HG03565 (cell line): ENCODE measurements around the gene EIF5A2.
"Not testable (repeated sequence)": the region's sequence is repeated elsewhere in the genome, so short reads cannot be mapped to it uniquely, and the experiment has no call there.

ENCODE experiments used
- ATAC-seq: cut with Tn5 transposase; IDR thresholded peaks from one replicate; pipeline ENCODE4 v1.9.1; 2021; ENCODE audit warnings: mild to moderate bottlenecking, moderate library complexity; ENCODE audit not compliant: unreplicated experiment

The EIF5A2 gene

DNA sequence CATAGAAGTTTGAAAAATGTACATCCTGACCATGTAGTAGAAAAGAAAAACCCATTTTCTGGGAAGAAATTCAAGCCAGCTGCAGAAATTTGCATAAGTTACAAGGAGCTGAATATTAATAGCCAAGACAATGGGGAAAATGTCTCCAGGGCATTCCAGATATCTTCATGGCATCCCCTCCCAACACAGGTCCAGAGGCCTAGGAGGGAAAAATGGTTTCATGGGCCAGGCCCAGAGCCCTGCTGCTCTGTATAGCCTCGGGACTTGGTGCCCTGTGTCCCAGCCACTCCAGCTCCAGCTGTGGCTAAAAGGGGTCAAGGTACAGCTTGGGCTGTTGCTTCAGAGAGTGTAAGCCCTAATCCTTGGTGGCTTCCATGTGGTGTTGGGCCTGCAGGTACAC lies 11.2 kb downstream of the EIF5A2 start:
- ATAC-seq, result not testable (repeated sequence)

DNA sequence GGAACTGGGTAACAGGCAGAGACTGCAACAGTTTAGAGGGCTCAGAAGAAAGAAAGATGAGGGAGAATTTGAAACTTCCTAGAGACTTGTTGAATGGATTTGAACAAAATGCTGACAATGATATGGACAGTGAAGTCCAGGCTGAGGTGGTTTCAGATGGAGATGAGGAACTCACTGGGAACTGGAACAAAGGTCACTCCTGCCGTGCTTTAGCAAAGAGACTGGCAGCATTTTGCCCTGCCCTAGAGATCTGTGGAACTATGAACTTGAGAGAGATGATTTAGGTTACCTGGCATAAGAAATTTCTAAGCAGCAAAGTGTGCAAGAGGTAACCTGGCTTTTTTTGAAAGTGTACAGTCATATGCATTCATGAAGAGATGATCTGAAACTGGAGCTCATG lies 11.7 kb downstream of the EIF5A2 start:
- ATAC-seq, result no peak

DNA sequence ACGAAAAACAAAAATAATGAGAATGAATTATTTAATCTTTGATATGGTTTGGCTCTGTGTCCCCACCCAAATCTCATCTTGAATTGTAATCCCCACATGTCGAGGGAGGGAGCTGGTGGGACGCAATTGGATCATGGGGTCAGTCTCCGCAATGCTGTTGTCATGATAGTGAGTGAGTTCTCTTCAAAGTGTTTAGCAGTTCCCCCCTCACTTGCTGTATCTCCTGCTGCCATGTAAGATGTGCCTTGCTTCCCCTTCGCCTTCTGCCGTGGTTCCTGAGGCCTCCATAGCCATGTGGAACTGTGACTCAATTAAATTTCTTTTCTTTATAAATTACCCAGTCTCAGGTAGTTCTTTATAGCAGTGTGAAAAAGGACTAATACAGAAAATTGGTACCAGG lies 12.1 kb downstream of the EIF5A2 start:
- ATAC-seq, result not testable (repeated sequence)

DNA sequence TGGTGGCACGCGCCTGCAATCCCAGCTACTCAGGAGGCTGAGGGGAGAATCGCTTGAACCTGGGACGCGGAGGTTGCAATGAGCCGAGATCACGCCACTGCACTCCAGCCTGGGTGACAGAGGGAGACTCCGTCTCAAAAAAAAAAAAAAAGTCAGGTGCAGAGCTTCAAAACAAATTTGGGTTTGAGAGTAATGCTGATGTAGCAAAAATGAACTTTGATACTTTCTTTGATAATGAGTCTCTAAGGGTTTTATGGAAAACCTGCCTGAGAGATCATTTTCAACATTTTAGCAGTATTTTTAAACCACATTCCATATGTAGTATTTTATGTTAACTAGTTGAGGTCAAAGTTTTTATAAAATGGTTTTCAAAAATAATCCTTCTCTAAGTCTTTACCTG lies 14.5 kb downstream of the EIF5A2 start:
- no peak for ATAC-seq

DNA sequence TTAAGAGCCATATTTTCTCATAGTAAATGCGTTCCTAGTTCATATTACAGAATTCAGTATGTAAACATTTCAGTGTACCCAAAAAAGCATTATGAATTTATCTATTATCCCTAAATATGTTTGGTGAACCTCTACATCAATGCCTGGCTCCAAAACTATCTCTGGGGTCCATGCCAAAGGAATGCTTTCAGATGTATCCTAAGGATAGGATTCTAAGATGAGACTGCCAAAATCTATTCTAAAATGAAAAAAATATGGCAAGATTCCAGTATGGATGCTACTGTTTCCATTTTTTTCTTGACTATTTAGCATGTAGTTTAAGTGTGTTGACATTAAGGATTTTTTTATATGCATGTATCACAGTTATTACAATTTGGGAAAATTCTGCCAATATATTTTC lies 18.8 kb downstream of the EIF5A2 start:
- no peak for ATAC-seq

DNA sequence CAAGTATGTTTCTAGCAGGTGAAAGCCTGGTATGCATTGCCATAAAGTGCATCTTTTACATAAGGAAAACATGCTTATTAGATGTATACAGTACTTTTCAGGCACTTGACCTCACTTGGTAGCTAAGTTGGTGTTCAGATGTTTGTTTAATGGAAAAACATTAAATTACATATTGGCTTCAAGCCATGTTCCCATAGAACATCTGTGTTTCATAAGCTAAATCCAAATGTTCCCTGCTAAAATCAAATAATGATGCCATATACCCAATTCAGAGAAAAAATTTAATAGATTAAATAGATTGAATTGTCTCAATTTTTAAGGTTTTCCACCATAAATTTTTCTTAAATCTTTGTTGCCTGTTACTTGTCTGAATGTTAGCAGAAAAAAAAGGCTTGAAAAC lies 19.3 kb downstream of the EIF5A2 start:
- ATAC-seq, result no peak

DNA sequence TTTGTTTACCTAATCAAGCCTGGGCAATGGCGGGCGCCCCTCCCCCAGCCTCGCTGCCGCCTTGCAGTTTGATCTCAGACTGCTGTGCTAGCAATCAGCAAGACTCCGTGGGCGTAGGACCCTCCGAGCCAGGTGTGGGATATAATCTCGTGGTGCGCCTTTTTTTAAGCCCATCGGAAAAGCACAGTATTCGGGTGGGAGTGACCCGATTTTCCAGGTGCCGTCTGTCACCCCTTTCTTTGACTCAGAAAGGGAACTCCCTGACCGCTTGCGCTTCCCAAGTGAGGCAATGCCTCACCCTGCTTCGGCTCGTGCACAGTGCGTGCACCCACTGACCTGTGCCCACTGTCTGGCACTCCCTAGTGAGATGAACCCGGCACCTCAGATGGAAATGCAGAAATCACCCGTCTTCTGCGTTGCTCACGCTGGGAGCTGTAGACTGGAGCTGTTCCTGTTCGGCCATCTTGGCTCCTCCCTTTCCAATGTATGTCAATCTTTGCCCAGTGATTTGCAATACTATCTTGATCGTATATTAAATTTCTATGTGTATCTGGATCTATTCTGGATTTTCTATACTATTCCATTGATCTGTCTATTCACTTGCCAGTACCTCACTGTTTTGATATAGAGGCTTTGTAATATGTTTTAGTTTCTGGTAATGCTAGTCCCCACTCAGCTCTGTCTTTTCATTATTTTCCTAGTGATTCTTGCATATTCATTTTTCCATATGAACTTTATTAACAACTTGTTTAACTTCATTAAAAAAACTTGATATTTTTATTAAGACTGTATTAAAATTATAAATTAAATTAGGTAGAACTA lies 24.1 kb downstream of the EIF5A2 start:
- ATAC-seq, result not testable (repeated sequence)

DNA sequence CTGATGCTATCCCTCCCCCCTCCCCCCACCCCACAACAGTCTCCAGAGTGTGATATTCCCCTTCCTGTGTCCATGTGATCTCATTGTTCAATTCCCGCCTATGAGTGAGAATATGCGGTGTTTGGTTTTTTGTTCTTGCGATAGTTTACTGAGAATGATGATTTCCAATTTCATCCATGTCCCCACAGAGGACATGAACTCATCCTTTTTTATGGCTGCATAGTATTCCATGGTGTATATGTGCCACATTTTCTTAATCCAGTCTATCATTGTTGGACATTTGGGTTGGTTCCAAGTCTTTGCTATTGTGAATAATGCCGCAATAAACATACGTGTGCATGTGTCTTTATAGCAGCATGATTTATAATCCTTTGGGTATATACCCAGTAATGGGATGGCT lies 29.7 kb downstream of the EIF5A2 start:
- not testable (repeated sequence) for ATAC-seq

DNA sequence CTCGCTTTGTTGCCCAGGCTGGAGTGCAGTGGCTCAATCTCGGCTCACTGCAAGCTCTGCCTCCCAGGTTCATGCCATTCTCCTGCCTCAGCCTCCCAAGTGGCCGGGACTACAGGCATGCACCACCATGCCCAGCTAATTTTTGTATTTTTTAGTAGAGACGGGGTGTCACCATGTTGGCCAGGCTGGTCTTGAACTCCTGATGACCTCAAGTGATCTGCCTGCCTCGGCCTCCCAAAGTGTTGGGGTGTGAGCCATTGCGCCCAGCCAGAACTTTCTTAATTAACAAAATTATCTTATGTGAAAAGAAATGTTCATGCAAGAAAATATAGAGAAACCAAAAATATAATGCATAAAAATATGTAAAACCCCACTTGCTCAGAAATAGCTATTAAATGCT lies 31.1 kb downstream of the EIF5A2 start:
- not testable (repeated sequence) for ATAC-seq

DNA sequence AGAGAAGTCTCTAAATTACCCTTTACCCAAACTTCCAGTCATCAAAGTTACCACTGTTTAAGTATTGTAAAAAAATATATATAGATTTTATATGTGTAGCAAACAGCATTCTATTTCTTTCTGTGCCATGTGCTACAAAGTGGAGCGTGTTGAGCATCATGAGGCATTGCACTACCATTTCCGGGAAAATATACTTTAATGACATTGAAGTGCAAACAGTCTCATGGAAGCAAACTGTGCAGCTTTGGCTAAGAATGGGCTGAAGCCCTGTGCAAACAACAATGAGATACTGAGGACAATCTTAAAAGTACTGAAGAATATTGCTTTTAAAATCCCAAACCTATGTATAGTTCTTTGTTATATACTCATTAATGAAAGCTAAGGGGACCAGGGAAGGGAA lies 31.9 kb downstream of the EIF5A2 start:
- ATAC-seq, result no peak

DNA sequence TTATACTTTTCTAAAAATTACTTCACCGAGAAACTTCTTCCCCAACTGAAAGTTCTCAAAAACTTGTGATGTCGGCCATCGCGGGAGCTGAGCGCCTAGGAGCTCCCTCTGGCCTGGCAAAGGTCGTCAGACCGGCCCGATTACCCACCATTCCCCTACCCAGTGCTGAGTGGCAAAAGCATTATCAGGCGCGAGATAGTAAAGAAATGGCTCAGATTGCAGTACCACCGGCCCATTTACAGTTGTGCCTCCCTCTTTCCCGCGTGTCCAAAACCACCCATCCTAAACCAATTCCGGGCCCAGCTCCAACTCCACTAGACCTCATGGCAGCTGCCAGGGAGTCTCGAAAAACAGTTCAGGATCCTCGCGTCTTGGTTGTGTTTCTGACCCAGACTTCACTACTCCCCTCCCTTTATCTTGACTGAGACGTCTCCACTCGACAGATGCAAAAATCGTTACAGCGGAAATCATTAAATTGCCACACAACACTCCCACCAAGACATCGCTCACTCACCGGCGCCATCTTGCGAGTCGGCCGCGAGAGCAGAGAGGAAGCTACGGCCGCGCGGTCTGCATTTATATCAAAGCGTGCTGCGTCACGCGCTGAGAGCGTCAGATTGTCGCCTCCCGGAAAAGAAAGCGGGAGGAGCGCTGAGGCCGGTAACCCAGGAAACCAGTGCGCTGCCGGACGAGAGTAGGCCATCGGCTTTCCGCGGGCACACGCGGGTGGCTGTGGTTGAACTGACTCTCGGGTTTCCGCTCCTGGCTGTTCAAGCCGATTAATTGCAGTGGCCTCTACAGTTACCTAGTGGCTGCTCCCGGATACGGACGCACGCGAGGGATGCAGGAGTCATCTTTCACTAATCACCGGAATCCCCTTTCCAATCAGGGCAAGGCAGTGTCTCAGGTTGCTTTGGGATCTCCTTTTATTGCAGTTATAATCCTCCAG lies 38.5 kb downstream of the EIF5A2 start, which contains the start of gene RPL22L1:
Gene RPL22L1 (minus strand): TSS at position 551 of the 949 bp plus-strand sequence. CDS start 28 bp downstream, at position 523.
- ATAC-seq, result peak; percentile 94

DNA sequence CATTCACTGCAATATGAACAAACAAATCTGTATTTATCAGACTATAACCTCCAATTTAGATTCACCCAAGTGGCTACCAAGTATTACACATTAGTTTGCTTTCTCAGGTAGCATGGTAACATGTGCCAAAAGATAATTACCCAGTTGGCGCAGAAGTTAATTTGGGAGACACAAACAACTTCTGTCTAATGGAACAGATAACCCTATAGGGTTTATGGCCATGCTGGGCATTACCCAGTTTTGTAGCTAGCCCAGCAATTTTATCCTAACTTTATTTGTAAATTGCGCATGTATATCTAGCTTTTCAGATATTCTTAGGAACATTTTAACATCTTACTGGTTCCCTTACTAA lies 39.2 kb downstream of the EIF5A2 start:
- ATAC-seq, result no peak

DNA sequence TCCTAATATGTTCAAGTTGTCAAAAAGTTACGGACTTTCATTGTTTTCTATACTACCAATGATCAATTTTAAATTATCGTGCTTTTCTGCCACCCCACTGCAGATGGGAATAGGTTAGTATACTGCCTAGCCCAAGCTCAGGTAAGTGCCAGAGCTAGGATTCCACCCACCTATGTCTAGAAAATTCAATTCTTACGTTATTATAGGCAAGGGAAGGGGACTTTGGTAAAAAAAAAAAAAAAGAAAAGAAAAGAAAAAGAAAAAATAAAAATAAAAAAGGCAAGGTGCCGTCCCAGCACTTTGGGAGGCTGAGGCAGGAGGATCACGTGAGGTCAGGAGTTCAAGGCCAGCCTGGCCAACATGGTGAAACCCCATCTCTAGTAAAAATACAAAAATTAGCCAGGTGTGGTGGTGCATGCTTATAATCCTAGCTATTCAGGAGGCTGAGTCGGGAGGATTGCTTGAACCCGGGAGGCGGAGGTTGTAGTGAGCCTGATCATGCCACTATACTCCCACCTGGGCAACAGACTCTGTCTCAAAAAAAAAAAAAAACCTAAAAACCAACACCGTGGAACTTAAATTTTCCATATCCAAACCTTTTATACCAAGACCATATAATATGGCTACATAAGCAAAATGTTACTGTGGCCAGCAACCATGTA lies 39.7 kb downstream of the EIF5A2 start:
- ATAC-seq, result no peak

DNA sequence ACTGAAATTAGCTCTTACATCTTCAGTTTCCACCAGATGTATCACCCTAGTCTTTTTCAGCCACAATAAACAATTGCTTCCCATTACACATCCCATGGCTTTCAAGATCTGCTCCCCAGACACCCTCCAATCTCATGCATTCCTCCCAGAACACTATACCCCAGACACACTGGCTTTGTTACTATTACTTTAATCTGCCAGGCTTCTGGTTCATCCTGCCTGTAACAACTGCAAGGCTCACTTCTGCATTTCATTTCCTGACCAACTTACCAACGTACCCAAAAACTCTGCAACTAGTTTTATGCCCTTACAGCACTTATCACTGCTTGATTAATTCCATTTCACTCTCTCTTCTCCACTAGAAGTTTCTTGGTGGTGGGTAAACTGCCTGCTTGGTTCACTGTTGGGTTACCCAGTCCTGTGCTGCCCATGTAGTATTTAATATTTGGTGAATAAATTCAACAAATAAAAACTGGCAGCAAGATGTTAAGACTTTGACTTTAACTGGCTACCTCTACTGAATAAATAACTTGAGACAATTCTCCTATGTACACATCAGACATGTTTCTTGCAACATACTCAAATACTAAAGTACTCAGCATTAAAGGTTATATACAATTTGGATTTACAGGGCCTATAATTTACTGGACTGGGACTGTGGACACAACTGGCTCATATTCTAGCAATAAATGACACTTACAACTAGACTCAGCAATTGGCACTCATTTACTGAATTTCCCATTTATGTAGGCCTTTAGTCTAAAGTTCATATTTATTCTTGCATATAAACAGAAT lies 41.1 kb downstream of the EIF5A2 start:
- peak; percentile 22 for ATAC-seq

DNA sequence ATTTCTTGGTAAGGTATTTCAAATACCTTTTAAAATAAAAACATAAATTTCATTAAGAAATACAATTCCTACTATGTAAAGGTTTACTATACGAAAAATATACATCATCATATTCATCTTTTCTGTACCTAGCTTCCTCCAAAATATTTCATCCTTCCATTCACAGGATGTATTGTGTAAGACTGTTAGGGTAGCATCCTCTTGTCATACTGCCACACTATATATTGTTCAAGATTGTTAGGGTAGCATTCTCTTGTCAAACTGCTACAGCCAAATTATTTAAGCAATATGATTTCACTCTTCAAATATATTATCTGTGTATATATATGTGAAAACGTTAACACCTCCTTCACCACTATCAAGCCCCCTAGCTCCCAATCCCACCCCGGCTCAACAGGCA lies 41.9 kb downstream of the EIF5A2 start:
- no peak for ATAC-seq

DNA sequence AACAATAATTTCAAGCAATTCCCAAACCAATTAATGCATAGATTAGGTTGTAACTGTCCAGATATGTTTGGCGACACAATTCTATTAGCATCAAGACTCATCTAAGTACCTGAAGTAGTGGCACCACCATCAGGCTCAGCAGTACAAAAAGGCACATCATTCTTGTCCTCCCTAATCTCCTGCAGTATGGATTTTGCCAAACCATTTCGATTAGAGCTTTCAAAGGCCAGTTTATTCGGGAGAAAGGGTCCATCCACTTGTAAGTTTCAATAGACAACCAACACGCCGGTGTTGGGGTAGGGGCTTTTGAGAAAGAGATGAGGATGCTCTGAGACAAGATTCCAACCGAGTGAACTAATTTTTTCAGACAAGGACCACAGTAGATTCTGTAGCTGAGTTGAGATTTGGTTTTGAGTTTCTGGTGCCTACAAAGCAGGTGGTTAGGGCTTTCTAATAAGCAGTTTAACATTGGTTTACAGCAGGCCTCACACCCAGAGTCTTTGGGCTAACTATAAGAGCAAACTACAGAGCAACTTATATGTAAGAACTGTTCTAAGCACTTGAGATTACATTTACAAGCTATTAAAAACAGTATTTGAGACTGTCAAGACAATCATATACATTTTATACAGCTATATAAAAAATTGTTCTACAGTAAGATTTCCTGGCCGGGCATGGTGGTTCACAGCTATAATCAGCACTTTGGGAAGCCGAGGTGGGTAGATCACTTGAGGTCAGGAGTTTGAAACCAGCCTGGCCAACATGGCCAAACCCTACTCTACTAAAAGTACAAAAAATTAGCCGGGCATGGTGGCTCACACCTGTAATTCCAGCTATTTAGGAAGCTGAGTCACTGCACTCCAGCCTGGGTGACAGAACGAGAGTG lies 43.0 kb downstream of the EIF5A2 start:
- no peak for ATAC-seq

DNA sequence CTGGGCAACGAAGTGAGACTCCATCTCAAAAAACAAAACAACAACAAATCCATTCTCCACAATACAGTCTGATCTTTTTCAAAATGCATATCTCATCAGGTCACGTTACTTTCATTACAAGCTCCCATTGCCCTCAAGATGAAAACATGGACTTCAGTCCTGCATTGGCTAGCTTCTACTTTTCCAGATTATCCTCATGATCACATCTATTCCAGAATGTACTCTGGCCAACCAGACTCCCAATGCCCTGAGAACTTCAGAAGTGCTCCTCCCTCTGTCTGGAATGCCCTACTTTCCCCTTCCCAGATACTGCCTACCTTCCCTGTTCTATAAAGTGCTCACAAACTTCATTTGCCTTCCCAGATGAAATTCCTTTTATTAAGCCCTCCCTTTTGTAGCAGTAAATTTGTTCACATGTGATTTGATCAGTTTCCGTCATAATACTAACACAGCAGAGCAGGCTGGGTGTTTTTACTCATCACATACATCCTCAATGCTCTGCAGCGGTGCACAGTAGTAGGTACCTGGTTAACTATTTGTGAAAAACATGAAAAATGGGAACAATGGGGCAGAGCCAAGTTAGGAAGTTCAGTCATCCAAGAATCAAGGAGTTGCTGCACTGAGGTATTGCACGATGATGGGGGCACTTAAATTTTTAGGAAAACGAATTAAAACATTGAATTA lies 43.8 kb downstream of the EIF5A2 start:
- no peak for ATAC-seq

DNA sequence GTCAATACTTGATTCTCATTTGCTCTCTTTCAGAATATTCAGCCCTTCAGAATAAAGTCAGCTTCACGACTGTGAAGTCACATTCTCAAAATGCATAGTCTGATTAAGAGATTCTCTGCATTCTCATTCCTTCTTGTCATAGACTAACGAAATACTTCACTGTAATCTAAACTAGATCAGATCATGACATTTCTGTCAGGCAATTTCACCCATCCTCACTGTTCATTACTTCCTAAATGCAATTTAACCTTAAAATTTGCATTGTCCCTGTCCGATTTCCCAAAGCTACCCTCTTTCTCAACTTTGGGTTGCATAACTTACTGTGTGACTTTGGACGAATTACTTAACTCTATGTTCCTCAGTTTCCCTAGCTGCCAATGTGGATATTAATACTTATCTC lies 44.6 kb downstream of the EIF5A2 start:
- no peak for ATAC-seq
